Right cardiac atrium (tissue), 5 donors: ENCODE measurements around the gene EPHX1. TPM values are rescaled to one million over a fixed set of nuclear protein-coding genes. Genes with fewer than 3 reads are reported as not detected.
"Not testable (repeated sequence)": the region's sequence is repeated elsewhere in the genome, so short reads cannot be mapped to it uniquely, and the experiment has no call there.

Source experiments
- ATAC-seq, 2 donors: fragments of 200-7000 bp; cut with Tn5 transposase; one replicate each; pipeline versions ENCODE4 v1.8.0 to v1.9.1; 2020; ENCODE audit warnings: moderate library complexity in 2 of 2, mild to moderate bottlenecking in 1 of 2
- DNase-seq, 3 donors: peaks; one replicate each; pipeline ENCODE4 v3.0.0-alpha.2; 2020
- H3K27ac ChIP-seq: one replicate; pipeline ENCODE4 v1.5.1; 2013; ENCODE audit warnings: mild to moderate bottlenecking, low read length, control low read depth, moderate library complexity
- H3K27me3 ChIP-seq: one replicate; pipeline ENCODE4 v1.6.1; 2013; ENCODE audit not compliant: control insufficient read depth, insufficient read depth
- H3K4me1 ChIP-seq: one replicate; pipeline ENCODE4 v1.6.1; 2013; ENCODE audit warnings: low read length; ENCODE audit not compliant: control insufficient read depth, insufficient read depth
- H3K4me3 ChIP-seq: one replicate; pipeline ENCODE4 v1.5.1; 2013; ENCODE audit warnings: low read length, control low read depth
- H3K9me3 ChIP-seq: one replicate; pipeline ENCODE4 v1.6.1; 2013; ENCODE audit warnings: low read length; ENCODE audit not compliant: control insufficient read depth
- WGBS: extraction: QIAGEN DNeasy Blood & Tissue Kit; methylation state at CpG from one replicate; pipeline ENCODE4 v1.1.7; 2013; 5-methylcytosine and 5-hydroxymethylcytosine counted together
- intact Hi-C, 4 donors: fragments of 100-400 bp; cut with DNase I; formaldehyde crosslinking; loops; one replicate each; pipeline versions ENCODE4 v1.11.0 to v1.14.0; 2022 to 2023
- long read RNA-seq, 4 donors: library from polyadenylated mRNA; unstranded; transcript quantifications; one replicate each; pipeline ENCODE4 v2.0.0, GENCODE V29; 2020 to 2021
- polyA plus RNA-seq: library from polyadenylated mRNA; stranded (reverse); fragments of 200-250 nt; gene quantifications from one replicate; pipeline ENCODE4 v1.2.3, GENCODE V29; 2013
- total RNA-seq, 4 donors: library from RNA; stranded (reverse); fragmentation: NEBNext Ultra II Directional; extraction: Animal tissue kit (Norgen Biotek cat#: 25700); gene quantifications; one replicate each; pipeline ENCODE4 v1.2.1, GENCODE V29; 2021
- donor health status: healthy with polysubstance abuse.
- donor health status: DM: no; HTN: yes; CAD: no.
- donor health status: DM: no; HTN: no; CAD: no.
- donor health status: DM: no; HTN: yes; CAD: no; lungs with severe emphysema.
- donor health status: DM: yes; HTN: yes; CAD: no.

EPHX1 gene
- total RNA-seq (10 to 100 TPM; 47.3 to 65.0 (median 56.8) TPM), polyA plus RNA-seq (54.0 TPM)
- long read RNA-seq, donor 1, transcript EPHX1-201 (9 exons, 1,660 nt) = major isoform, 16 of 23 reads
- long read RNA-seq, donor 1, partial matches to known transcripts = 4 of 23 reads
- long read RNA-seq, donor 1, other reads (novel, unspliced or antisense) = 0 of 23 reads
- long read RNA-seq, donor 2, transcript EPHX1-201 (9 exons, 1,660 nt) = major isoform, 9 of 16 reads
- long read RNA-seq, donor 2, partial matches to known transcripts = 4 of 16 reads
- long read RNA-seq, donor 2, other reads (novel, unspliced or antisense) = 2 of 16 reads
- long read RNA-seq, donor 3, transcript EPHX1-201 (9 exons, 1,660 nt) = major isoform, 8 of 12 reads
- long read RNA-seq, donor 3, partial matches to known transcripts = 3 of 12 reads
- long read RNA-seq, donor 3, other reads (novel, unspliced or antisense) = 1 of 12 reads
- long read RNA-seq, donor 4, transcript EPHX1-201 (9 exons, 1,660 nt) = major isoform, 20 of 23 reads
- long read RNA-seq, donor 4, partial matches to known transcripts = 1 of 23 reads
- long read RNA-seq, donor 4, other reads (novel, unspliced or antisense) = 2 of 23 reads

DNA sequence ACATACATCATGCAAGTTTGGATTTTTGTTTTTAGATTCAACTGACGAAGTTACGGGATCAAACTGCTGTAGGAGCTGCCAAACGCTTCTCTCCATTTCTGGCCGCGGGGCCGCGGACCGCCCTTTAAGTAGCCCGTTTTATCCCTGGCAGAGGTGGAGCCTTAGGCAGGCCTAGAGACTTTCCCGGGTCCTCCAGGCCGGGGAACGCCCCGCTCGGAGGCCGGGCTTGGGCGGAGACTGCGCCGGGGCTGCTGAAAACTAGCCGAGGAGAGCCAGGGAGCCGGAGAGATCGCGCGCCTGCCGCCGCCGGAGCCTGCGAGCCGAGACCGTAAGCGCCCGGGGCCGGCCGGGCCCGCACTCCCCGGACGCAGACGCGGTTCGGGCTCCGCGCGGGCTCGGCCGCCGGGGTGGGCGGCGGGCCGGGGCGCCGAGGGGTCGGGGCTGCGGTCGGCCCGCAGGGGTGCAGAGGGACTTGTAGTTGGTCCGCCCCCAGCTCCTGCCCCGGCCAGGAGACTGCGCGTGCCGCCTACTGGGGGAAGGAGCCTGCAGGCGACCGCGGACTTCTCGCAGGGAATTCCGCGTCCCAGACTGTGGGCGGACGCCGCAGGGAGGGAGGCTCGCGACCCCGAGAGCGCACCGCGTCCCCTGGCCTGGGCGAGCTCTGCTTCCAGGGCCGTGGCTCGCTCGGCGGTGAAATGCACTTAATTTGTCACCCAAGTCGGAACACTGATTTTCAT is at the start of gene EPHX1:
Gene EPHX1, plus strand, starts transcription at position 283 of the 737 bp plus-strand sequence. CDS start 18,606 bp downstream, outside the sequence.
- WGBS = under 1% methylated on average over 80 of the region's 80 CpGs
- Histone ChIP-seq H3K4me1 (peaks cover 17% of the 10 kb centered on the region), H3K27ac (peak within 1 kb of the TSS; percentile 33), H3K4me3 (peak within 1 kb of the TSS; percentile 87), H3K27me3 (no peaks in the 10 kb centered on the region), H3K9me3 (no peaks in the 10 kb centered on the region)
- ATAC-seq = peak; percentile 87 to 91
- peak; percentile 93 to 97 (median 97) for DNase-seq
- intact Hi-C loops = no loop called here

DNA sequence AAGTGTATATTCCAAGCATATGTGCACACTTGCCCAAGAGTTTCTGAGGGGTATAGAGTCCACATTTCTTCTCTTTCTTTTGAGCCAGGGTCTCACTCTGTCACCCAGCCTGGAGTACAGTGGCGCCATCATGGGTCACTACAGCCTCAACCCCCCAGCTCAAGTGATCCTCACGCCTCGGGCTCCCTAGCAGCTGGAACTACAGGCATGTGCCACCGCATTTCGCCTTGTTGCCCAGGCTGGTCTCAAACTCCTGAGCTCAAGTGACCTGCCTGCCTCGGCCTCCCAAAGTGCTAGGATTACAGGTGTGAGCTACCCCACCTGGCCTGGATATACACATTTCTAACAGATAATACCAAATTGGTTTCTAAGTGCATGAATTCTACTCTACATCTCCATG is 49.4 kb upstream of the EPHX1 start:
- H3K4me1 ChIP-seq = peaks cover 14% of the 10 kb centered on the region
- no peaks in the 10 kb centered on the region for H3K27me3 ChIP-seq
- 97% methylated on average over 6 of the region's 6 CpGs for WGBS
- DNase-seq = no peak
- H3K4me3 ChIP-seq = no peak overlapping the region
- intact Hi-C loops = loop anchor here in 3 of 4 donors (10.0 kb wide), 2 partner anchors 106 to 206 kb away; partner anchors contain the start of gene ENAH (in 1 of the 3)
- H3K9me3 ChIP-seq = no peaks in the 10 kb centered on the region
- no peak for ATAC-seq
- no peak overlapping the region for H3K27ac ChIP-seq

DNA sequence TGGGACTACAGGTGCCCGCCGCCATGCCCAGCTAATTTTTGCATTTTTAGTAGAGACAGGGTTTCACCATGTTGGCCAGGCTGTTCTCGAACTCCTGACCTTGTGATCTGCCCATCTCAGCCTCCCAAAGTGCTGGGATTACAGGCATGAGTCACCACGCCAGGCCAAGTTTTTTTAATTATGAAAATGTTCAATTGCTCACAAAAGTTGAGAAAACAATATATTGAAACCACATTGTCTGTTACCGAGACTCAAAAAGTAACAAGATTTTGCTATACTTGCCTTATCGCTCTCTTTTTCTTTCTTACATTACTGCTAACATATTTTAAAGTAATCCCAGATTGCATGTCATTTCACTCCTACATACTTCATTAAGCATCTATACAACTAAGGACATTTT is 48.5 kb upstream of the EPHX1 start:
- WGBS = 96% methylated on average over 6 of the region's 6 CpGs
- DNase-seq, H3K27me3 ChIP-seq, H3K4me3 ChIP-seq, H3K27ac ChIP-seq, ATAC-seq, H3K9me3 ChIP-seq: not testable (repeated sequence)
- intact Hi-C loops = loop anchor here in 3 of 4 donors (10.0 kb wide), 2 partner anchors 107 to 207 kb away; partner anchors contain the start of gene ENAH (in 1 of the 3)
- peaks cover 11% of the 10 kb centered on the region for H3K4me1 ChIP-seq

DNA sequence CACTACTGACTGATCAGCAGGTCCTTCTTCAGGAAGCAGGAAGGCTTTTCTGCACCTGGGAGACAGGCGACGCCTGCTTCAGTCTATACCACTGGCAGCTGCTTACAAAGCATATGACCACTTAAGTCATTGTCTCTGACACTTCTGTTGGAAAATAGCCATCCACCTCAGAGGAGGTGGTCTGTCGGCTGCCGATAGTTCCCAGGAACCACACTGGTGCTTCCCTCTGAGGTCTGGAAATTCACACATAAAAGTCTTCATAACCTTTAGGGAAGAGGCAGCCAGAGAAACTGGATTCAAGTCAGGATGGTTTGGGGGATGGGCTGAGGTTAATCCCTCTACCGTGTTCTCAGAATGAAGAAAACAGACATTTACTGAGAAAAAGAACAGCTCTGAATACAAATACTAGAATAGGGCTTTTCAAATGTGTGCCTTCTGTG is 47.9 kb upstream of the EPHX1 start:
- DNase-seq (no peak), ATAC-seq (no peak)
- H3K4me3 ChIP-seq = no peak overlapping the region
- peaks cover 15% of the 10 kb centered on the region for H3K4me1 ChIP-seq
- H3K27me3 ChIP-seq = no peaks in the 10 kb centered on the region
- intact Hi-C loops = loop anchor here in 3 of 4 donors (10.0 kb wide), 2 partner anchors 107 to 207 kb away; partner anchors contain the start of gene ENAH (in 1 of the 3)
- peak overlapping the region; percentile 34 for H3K27ac ChIP-seq
- 49% methylated on average over 5 of the region's 5 CpGs for WGBS
- no peaks in the 10 kb centered on the region for H3K9me3 ChIP-seq

DNA sequence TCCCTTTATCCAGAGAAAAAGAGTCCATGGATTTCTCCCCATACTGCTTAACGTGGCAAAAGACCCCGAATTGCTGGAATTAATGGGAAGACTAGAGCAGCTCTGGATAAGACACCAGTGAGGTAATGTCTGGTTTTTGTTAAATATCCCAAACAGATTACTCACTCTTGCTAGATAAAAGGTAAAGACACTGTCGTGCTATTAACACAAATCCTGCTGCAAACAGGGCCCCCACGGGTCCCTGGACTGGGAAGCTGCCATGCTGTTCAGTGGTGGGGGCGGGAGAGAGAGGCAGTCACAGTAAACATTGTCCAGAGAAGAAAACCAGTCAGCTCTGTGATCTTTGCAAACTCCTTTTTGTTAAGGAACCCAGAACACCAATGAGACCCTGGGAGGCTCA is 47.5 kb upstream of the EPHX1 start:
- intact Hi-C loops = loop anchor here in 3 of 4 donors (10.0 kb wide), 2 partner anchors 108 to 208 kb away; partner anchors contain the start of gene ENAH (in 1 of the 3)
- ATAC-seq (no peak), DNase-seq (no peak)

DNA sequence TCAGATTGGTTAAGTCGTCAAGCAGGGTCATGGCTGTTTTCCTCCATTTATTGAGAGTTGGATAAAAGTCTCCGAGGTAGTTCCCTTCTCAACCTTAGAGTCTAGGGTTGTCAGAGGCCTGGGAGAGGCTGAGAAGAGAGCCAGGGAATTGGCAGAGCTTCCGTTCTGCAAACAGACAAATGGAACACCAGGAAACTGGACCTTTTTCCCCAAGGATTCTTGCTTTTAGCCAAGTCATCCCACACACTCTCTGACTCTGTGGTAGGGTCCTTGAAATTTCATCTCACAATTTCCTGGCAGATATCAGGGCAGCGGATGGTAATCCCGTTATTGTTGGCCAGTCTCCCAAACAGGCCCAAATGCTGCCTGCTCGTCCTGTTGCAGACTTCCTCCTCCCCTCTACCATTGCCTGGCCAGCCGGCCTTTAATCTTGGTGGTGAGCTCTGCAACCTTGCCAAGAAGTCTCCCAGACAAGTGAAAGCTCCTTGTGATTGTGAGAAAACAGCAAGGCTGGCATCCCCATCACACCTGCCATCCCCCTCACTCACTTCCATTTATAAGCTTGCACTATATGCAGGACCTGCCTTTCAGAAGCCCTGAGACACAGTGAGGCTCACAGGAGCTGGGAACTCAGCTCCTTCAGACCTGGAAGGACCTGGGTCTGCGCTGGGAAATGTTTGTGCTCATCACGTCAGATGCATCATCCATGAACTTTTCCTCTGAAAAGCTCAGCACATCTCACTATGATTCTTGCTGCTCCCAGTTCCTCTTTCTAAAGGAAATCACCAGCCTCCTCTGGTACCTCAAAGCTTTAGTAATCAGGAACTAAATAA is 46.0 kb upstream of the EPHX1 start:
- peak; percentile 59 to 75 for ATAC-seq
- Histone ChIP-seq H3K27me3 (no peaks in the 10 kb centered on the region), H3K9me3 (no peaks in the 10 kb centered on the region), H3K4me1 (peaks cover 25% of the 10 kb centered on the region), H3K27ac (peak overlapping the region; percentile 78), H3K4me3 (no peak overlapping the region)
- WGBS = 15% methylated on average over 9 of the region's 9 CpGs
- intact Hi-C loops = loop anchor here in 3 of 4 donors (10.0 kb wide), 2 partner anchors 109 to 209 kb away; partner anchors contain the start of gene ENAH (in 1 of the 3)
- peak; percentile 62 to 79 (median 73) for DNase-seq

More for the DNA sequence above, 47.5 kb upstream of the EPHX1 start:
- no peaks in the 10 kb centered on the region for H3K9me3 ChIP-seq
- H3K27ac ChIP-seq = peak overlapping the region; percentile 82
- WGBS = 42% methylated on average over 5 of the region's 5 CpGs
- H3K4me3 ChIP-seq = no peak overlapping the region
- H3K4me1 ChIP-seq = peaks cover 18% of the 10 kb centered on the region
- H3K27me3 ChIP-seq = no peaks in the 10 kb centered on the region

DNA sequence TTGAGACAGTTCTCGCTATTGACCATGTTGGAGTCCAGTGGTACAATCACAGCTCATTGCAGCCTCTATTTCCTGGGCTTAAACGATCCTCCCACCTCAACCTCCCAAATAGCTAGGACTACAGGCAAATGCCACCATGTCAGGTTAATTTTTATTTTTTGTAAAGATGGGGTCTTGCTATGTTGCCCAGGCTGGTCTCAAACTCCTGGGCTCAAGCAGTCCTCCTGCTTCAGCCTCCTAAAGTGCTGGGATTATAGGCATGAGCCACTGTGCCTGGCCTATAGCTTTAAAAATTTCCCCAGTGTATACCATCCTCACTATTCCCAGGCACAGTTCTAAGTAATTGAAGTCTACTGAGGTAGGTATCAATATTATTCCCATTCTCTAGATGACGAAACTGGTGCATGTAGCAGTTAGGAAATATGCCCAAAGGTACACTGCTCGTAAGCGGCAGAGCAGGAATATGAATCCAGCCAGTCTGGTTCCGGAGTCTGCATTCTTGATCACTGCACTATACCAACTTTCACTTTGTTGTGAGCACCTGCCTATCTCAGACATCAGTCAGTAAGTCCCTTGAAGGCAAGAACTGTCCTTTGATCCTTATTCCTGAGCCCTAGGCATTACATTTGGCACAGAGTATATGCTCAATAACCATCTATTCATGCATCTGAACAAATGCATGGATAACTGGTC is 43.8 kb upstream of the EPHX1 start:
- H3K9me3 ChIP-seq = no peaks in the 10 kb centered on the region
- 96% methylated on average over 6 of the region's 6 CpGs for WGBS
- no peak overlapping the region for H3K27ac ChIP-seq
- intact Hi-C loops = loop anchor here (5.0 to 10.0 kb wide), 3 partner anchors 111 to 211 kb away; partner anchors contain the start of gene ENAH (in 2 of the 4)
- H3K27me3 ChIP-seq = no peaks in the 10 kb centered on the region
- no peak overlapping the region for H3K4me3 ChIP-seq
- DNase-seq = no peak
- H3K4me1 ChIP-seq = peaks cover 25% of the 10 kb centered on the region
- ATAC-seq = no peak

DNA sequence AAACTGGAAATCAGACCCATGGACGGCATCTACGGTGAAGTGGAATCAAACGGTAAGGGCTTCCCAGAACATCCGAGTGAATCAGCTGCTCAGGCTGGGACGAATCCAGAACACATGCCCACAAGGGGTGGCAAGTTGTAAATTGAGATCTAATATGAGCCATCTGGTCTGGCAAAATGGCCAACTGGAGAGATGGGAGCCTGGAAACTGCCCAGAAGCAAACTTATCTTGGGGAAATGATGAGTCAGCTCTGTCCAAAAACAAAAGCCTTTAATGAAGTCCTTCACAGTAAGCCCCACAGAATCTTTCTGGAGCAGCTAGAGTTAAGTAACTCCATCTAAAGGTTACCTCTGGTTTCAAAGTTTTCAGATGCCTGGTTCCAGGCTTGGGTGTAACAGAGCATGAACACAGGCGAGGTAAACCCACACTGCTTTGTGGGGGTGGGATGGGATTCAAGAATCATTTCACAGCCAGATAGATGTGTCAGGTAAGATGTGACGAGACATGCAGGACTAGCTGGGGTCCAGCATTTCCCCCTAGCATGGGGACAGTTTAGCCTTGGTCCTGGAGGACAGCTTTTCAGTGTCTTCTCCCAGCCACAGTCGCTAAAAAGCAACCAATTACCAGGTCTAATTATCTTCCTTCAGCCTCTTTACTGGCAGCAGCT is 42.8 kb upstream of the EPHX1 start:
- DNase-seq (peak; percentile 74 to 81 (median 77)), ATAC-seq (peak; percentile 47 to 77)
- intact Hi-C loops = loop anchor here (5.0 to 10.0 kb wide), 3 partner anchors 112 to 212 kb away; partner anchors contain the start of gene ENAH (in 2 of the 4)
- 25% methylated on average over 8 of the region's 8 CpGs for WGBS
- H3K9me3 ChIP-seq = no peaks in the 10 kb centered on the region
- peaks cover 22% of the 10 kb centered on the region for H3K4me1 ChIP-seq
- H3K27me3 ChIP-seq = no peaks in the 10 kb centered on the region
- H3K4me3 ChIP-seq = no peak overlapping the region
- H3K27ac ChIP-seq = peak overlapping the region; percentile 93
